Stimulated activated CD8-positive, alpha-beta memory T cell treated with anti-CD3 and anti-CD28 coated beads, Interleukin-12 subunit alpha, Interleukin-12 subunit beta, amount 100 ng/mL, for 1 hour (primary cell): Measurements from ENCODE around the gene COL4A3.

Source experiments
- DNase-seq: peaks from one replicate; pipeline ENCODE4 v3.0.0-alpha.2; 2020; ENCODE audit warnings: low read depth

COL4A3 gene

GRCh38 chr2:227163998-227164762 is at the start of gene COL4A3, which contains the start of gene COL4A4:
TSS of gene COL4A3 (plus strand) at chr2:227164624. CDS start at chr2:227164727, 103 bp downstream.
TSS of gene COL4A4 (minus strand) at chr2:227164205. CDS start at chr2:227147483, 16,722 bp downstream.
- DNase-seq: no peak

GRCh38 chr2:227115761-227116160 is 48.7 kb upstream of the COL4A3 start:
- DNase-seq: no peak

GRCh38 chr2:227117027-227117426 is 47.4 kb upstream of the COL4A3 start:
- DNase-seq: no peak

GRCh38 chr2:227117852-227118251 is 46.6 kb upstream of the COL4A3 start:
- no peak for DNase-seq

GRCh38 chr2:227118353-227118752 is 46.1 kb upstream of the COL4A3 start:
- no peak for DNase-seq

- DNase-seq: no peak
Observed at GRCh38 chr2:227123697-227124096, 40.7 kb upstream of the COL4A3 start.

GRCh38 chr2:227124811-227125210 is 39.6 kb upstream of the COL4A3 start:
- DNase-seq: no peak

GRCh38 chr2:227125506-227125905 is 38.9 kb upstream of the COL4A3 start:
- DNase-seq: no peak

GRCh38 chr2:227127201-227127600 is 37.2 kb upstream of the COL4A3 start:
- DNase-seq: no peak

- no peak for DNase-seq
Observed at GRCh38 chr2:227130636-227131035, 33.8 kb upstream of the COL4A3 start.

GRCh38 chr2:227132986-227133385 is 31.4 kb upstream of the COL4A3 start:
- no peak for DNase-seq

GRCh38 chr2:227134591-227134990 is 29.8 kb upstream of the COL4A3 start:
- no peak for DNase-seq

GRCh38 chr2:227141301-227141700 is 23.1 kb upstream of the COL4A3 start:
- no peak for DNase-seq

GRCh38 chr2:227143895-227144294 is 20.5 kb upstream of the COL4A3 start:
- DNase-seq: no peak

- DNase-seq: no peak
Observed at GRCh38 chr2:227146456-227146855, 18.0 kb upstream of the COL4A3 start.

- no peak for DNase-seq
Observed at GRCh38 chr2:227147023-227147422, 17.4 kb upstream of the COL4A3 start.

- DNase-seq: no peak
Observed at GRCh38 chr2:227148106-227148505, 16.3 kb upstream of the COL4A3 start.

- DNase-seq: no peak
Observed at GRCh38 chr2:227150222-227150936, 14.0 kb upstream of the COL4A3 start.

GRCh38 chr2:227152093-227152766 is 12.2 kb upstream of the COL4A3 start:
- no peak for DNase-seq

- DNase-seq: no peak
Observed at GRCh38 chr2:227153307-227153706, 11.1 kb upstream of the COL4A3 start.

- DNase-seq: no peak
Observed at GRCh38 chr2:227153758-227154486, 10.5 kb upstream of the COL4A3 start.
